ENCODE measurements around the gene CD80.
"Not testable (repeated sequence)": the region's sequence is repeated elsewhere in the genome, so short reads cannot be mapped to it uniquely, and the experiment has no call there.

CD80 gene

GRCh38 chr3:119580067-119580760, 20.8 kb upstream of the CD80 start:
- peak; percentile 25 for DNase-seq

DNA sequence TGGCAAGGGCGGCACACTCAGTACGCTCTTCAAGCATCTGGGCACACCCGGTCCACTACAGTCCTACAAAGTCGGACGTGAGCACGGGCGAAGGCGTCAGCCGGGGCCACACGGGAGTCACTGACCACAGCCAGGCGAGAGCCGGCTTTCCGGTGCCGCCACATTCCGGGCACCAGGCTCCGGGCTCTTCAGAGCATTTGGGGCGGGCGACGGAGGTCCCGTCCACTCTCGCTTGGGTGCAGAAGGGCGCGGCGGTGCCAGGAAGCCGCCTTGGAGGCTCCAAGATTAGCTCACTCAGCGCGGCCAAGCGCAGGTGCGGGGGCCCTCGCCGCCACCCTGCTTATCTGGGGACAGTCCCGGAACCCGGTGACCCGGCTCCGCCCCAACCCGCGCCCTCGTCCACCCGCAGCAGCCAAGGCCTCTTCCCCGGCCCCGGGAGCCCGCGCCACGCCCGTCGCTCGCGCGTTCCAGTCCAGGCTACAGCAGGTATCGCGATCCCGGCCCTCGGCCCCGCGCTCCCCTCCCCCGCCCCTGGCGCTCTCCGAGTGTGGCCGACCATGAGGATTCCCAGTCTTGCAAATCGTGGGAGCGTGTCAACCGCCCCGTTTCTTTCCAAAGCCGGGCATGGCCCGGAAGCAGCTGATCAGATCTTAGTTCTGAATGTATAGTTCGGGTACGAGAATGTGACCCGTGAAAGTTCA, 20.1 kb upstream of the CD80 start, which contains the start of gene ADPRH:
Gene ADPRH, plus strand, starts transcription at position 127 of the 701 bp plus-strand sequence. CDS start 2,678 bp downstream, outside the sequence.
- peak; percentile 78 for DNase-seq

- DNase-seq = no peak
Measured at GRCh38 chr3:119575507-119575906, 16.1 kb upstream of the CD80 start.

- no peak for DNase-seq
Measured at GRCh38 chr3:119571688-119572087, 12.3 kb upstream of the CD80 start.

DNA sequence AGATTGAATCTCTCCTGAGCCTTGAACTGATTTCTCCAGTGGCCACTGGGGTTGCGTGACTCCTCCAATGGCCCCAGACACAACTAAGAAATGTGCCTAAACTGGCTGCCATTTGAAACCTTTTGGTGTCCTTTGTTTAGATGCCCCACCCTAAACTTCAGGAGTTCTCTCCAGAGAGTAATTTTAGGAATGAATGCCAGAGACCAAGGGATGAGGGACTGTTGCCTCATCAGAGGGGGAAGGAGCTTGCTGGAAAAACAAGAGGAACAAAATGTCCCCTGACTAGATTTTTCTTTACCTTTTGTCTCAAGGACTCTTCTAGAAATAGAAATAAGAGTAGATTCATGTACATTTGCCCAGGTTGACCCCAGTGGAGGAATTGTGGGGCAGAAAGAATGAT, 11.8 kb upstream of the CD80 start:
- no peak for DNase-seq

DNA sequence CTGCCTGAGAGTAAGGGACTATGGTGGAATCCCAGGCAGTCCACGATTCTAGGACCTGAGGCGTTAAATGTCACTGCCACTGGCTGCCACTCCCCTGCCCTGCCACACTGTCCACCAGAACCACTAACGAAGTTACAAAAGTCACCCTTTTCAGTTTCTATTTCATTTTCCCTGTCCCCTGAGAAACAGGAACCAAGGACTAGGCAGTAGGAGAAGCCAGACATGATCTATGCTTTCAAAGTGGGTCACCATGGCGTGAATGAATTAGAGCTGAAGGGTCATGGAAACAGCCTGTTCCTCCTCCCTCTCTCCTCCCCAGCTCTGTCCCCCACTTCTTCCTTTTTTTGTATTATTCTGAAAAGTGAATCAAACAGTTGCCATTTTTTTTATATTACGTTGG, 10.8 kb upstream of the CD80 start:
- DNase-seq = no peak

- DNase-seq = no peak
Measured at GRCh38 chr3:119569156-119569555, 9.7 kb upstream of the CD80 start.

DNA sequence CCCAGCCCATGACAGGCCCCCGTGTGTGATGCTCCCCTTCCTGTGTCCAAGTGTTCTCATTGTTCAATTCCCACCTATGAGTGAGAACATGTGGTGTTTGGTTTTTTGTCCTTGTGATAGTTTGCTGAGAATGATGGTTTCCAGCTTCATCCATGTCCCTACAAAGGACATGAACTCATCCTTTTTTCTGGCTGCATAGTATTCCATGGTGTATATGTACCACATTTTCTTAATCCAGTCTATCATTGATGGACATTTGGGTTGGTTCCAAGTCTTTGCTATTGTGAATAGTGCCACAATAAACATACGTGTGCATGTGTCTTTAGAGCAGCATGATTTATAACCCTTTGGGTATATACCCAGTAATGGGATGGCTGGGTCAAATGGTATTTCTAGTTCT, 3.9 kb upstream of the CD80 start:
- DNase-seq = not testable (repeated sequence)

DNA sequence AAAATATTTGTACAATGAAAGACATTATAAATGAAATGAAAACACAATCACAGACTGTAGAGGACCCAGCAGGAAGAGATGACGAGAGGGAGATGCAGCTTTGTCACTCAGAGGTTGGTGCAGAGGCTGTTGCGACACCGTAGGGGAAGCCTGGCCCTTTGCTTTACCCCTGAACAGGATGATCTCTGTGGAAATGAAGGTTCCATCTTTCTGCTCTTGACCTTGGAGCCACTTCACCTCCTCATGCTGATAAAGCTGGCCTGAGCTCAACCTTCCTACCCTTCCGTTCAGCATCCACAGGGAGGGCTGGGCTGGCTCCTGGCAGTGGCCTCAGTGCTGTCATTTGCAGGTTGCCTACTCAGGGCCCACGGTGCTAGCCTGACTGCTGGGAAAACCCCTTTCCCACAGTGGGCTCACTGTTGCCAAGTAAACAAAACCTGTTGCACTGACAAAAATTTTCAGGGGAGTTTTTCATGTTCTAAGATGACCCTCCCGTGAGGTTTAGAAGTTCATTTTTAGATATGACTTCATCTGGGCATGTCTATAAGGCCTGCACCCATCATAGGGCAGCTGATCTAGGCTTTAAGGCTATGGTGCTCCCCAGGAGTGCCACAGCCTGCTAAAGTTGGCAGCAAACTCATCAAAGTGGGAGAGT, 3.0 kb upstream of the CD80 start:
- DNase-seq = peak; percentile 41

DNA sequence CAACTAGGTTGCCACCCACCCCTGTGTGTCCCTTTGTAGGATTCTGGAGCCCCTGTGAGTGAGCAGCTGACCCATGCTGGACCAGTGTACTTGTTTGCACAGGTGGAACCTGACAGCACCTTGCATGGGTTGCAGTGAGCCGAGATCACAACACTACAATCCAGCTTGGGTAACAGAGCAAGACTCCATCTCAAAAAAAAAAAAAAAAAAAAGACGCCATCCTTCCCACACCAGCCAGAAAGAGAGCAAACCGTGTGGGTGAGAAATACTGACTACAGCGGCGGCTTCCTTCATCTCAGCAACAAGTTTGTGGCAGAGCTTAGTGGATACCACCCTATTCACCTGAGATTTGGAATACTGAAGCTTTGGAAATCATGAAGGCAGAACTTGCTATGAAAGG, 746 bp upstream of the CD80 start:
- DNase-seq = no peak

DNA sequence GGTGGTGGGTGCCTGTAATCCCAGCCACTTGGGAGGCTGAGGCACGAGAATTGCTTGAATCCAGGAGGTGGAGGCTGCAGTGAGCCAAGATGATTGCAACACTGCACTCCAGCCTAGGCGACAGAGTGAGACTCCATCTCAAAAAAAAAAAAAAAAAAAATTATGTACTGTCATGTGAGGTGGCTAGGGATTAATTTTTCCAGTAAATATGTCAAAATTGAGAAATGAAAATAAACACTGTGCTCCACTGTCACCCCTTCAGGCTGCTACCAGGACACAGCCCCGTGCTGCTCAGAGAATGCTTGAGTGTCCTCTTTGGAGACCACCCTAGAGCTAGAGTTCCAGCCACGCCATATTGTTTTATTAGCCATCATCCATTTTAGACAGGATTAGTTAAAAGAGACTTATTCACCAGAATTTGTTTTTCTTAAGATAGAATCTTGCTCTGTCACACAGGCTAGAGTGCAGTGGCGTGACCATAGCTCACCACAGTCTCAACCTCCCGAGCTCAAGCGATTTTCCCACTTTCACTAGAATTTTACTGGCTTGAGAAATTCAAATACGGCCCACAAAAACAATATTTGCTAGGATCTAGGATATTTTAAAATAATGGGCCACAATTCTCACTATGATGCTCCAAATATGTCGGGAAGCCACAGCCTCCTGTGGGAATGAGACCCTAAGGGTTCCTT, 642 bp downstream of the CD80 start:
- no peak for DNase-seq

DNA sequence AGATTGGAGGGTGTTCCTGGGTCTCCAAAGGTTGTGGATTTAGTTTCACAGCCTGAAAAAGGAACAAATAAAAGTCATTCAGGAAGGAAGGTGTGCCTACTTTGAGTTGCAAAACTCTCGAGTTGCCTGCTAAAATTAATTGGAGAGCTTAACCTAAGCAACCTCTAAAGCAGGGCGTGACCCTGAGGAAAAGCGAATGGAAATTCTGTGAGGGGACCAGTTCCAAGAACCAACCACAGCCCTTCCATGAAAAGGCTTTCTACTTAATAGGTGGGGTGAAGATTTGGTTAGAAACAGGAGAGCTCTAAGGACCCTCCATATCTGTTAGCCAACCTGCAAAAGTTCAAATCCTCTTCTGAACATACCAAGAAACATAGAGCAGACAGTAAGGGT, 1.5 kb downstream of the CD80 start:
- DNase-seq = no peak

DNA sequence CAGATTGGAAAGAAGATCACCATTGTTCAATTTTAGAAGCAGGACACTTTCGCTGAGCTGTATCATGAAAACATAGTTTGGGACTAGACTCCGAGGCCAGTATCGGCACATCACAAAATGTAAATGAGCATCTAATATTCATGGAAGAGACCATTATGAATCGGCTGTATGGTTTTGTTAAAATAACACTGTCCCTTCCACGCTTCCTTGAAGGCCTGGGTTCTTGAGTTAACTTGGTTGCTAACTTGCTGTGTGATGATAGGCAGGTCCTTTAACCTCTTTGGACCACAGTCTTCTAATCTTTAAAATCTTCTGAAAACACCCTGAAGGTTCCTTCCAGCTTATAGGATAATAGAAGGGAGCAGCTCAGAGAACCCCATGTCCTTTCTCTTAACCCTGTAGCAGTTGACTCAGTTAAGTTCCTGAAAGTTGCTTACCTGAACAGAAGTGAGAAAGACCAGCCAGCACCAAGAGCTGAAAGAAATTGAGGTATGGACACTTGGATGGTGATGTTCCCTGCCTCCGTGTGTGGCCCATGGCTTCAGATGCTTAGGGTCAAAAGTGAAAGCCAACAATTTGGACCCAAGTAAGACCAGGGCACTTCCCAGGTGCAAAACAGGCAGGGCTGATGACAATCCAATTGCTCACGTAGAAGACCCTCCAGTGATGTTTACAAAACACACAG, 2.1 kb downstream of the CD80 start:
- no peak for DNase-seq

DNA sequence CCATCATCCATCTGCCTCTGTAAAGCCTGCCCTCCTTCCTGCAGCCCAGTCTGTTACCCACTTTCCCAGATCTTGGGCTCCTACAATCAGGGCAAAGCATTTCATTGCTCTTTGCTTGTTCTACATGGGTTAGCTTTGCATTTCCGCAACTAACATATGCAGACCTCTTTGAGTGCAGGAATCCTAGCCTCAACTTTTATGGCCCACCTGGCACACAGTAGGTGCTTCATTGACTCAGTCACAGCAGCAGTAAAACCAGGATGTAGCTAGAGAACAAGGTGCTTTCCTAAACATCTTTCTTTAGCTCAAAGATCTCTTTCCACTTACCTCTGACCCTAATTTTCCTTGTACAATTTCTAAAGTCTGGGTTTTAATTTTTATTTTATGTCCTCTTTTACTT, 3.5 kb downstream of the CD80 start:
- no peak for DNase-seq

DNA sequence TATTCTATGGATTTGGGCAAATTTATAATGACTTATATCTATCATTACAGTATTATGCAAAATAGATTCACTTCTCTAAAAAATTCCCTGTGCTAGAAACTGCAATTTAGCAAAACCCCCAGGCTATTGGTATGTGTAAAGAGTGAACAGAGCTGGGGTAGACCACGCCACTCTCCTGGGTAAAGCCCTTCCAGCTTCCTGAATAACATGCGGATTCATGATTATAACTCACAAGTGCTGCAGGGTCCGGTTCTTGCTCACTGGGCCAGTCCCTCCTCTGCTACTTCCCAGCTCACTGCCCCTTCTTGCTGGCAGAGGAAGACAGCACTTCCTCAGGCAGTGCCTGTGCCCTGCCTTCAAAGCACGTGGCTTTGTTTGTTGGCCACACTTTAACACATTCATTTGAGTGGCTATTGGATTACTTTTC, 4.1 kb downstream of the CD80 start:
- no peak for DNase-seq

GRCh38 chr3:119553823-119554415, 5.5 kb downstream of the CD80 start:
- no peak for DNase-seq

GRCh38 chr3:119552928-119553327, 6.5 kb downstream of the CD80 start:
- not testable (repeated sequence) for DNase-seq

DNA sequence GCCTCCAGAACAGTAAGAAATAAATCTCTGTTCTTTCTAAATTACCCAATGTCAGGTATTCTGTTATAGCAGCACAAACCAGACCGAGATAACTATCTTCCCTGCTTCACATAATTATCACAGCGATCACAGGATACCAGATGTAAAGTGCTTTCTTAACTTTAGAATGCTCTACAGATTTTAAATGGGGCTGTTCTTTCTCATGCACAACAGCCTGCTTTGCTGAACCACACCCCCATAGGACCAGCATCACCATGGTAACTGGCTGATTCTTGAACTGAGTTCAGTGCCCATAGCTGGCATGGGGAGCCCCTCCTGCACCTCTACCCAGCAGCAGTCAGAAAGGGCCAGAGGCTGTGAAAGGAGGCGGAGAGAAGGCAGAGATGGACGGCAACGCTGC, 7.8 kb downstream of the CD80 start:
- no peak for DNase-seq

GRCh38 chr3:119550192-119550910, 9.1 kb downstream of the CD80 start:
- DNase-seq = no peak

GRCh38 chr3:119548341-119548740, 11.1 kb downstream of the CD80 start:
- no peak for DNase-seq

DNA sequence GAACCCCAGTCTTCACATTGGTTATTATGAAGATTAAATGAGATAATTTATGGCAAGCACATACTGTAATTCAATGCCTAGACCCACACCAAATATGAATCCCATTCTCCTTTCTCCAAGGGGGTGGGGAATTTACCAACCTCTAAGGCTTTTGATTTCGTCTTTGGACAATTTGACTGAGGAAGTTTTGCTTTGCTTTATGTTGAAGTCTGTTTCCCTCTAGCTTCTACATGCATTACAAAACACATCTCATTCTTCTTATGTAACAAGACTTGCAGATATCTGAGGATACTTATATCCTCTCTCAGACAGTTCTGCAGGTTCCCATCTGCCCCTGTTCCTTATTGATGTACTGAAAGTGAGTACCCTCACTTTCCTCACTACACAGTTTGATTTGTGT, 12.2 kb downstream of the CD80 start:
- no peak for DNase-seq

DNA sequence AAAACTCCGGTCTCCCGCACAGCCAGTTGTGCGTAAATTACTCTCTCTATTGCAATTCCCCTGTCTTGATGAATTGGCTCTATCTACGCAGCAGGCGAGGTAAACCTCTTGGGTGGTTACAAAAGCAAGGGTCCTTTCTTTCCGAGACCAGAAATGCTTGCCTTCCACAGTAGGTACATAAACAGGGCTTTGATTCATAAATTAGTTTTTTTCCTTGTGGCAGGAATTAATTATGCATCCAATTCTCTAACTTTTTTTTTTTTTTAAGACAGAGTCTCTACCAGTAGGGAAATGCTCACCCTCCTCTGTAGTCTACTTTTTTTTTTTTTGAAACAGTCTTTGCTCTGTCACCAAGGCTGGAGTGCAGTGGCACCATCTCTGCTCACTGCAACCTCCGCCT, 16.3 kb downstream of the CD80 start:
- DNase-seq = no peak

Measured in stimulated activated CD4-positive, alpha-beta T cell treated with anti-CD3 and anti-CD28 coated beads, Interleukin-15, amount 100 ng/mL, for 24 hours (primary cell).